Mammary epithelial cell (primary cell): Measurements from ENCODE around the gene SORCS1.

ENCODE experiments used
- CTCF ChIP-seq, 2 donors: IDR thresholded peaks in 1 of 2; conservative IDR thresholded peaks in 1 of 2; 2 replicates each; pipeline ENCODE4 v1.5.1; 2011 to 2012; ENCODE audit warnings: inconsistent platforms in 2 of 2, low read length in 2 of 2, mild to moderate bottlenecking in 2 of 2, control low read depth in 1 of 2, low read depth in 1 of 2; ENCODE audit not compliant: insufficient read depth in 1 of 2; ENCODE audit errors: extremely low read depth in 1 of 2
- EZH2 ChIP-seq: IDR thresholded peaks from 2 replicates; pipeline ENCODE4 v1.6.1; 2012; ENCODE audit warnings: low read length, inconsistent platforms, borderline replicate concordance

GRCh38 chr10:107067843-107068242, 96.7 kb downstream of the SORCS1 start:
- TF ChIP-seq CTCF (conservative IDR thresholded peaks at IDR 0.05 in 1 of 2, IDR thresholded peaks at IDR 0.05 in 1 of 2; ENCODE audit: extremely low read depth in 1 of 2, insufficient read depth in 1 of 2, low read depth in 1 of 2, low read length in 2 of 2) (no peak), EZH2 (no peak)
